PC-9 (cell line): ENCODE results near the gene ARCN1. TPM values are rescaled to one million over a fixed set of nuclear protein-coding genes. Genes with fewer than 3 reads are reported as not detected.
"Not testable (repeated sequence)": the region's sequence is repeated elsewhere in the genome, so short reads cannot be mapped to it uniquely, and the experiment has no call there.

Experiments used
- BruUV-seq: library from RNA; stranded (reverse); fragments of 400-500 nt; replicated peaks from 2 replicates; lab custom pipeline; 2021; lab: Mats Ljungman, UMichigan
- CTCF ChIA-PET: fragments of 300-600 bp; sonication (Branson Sonifier 250); formaldehyde crosslinking; loops from one replicate; lab custom pipeline; 2022; ENCODE audit warnings: antibody characterized with exemption; lab: Charles Lee
- POLR2A ChIA-PET: fragments of 300-600 bp; sonication (Branson Sonifier 250); formaldehyde crosslinking; loops from one replicate; lab custom pipeline; 2022; ENCODE audit warnings: antibody characterized with exemption; ENCODE audit not compliant: unreplicated experiment; lab: Charles Lee
- DNase-seq, 2 experiments: peaks; one replicate each; pipeline versions ENCODE4 v3.0.0 to v3.0.0-alpha.2; 2015 to 2022; ENCODE audit warnings: mixed read lengths in 1 of 2
- H2AFZ ChIP-seq: fragments of 200-600 bp; sonication (generic); 2 replicates; pipeline ENCODE4 v1.8.1; 2017; ENCODE audit warnings: antibody characterized with exemption
- H3F3A ChIP-seq: fragments of 200-600 bp; sonication (generic); 2 replicates; pipeline ENCODE4 v1.8.1; 2017; ENCODE audit warnings: antibody characterized with exemption, mild to moderate bottlenecking, low read depth; ENCODE audit not compliant: insufficient read depth
- H3K27ac ChIP-seq: fragments of 200-600 bp; sonication (generic); 2 replicates; pipeline ENCODE4 v1.6.1; 2016; ENCODE audit warnings: mixed run types
- H3K27me3 ChIP-seq: fragments of 200-600 bp; sonication (generic); 2 replicates; pipeline ENCODE4 v1.6.1; 2016; ENCODE audit warnings: low read depth, mixed run types; ENCODE audit not compliant: insufficient read depth
- H3K36me3 ChIP-seq: fragments of 200-600 bp; sonication (generic); 2 replicates; pipeline ENCODE4 v1.6.1; 2016; ENCODE audit warnings: low read depth, mixed run types
- H3K4me1 ChIP-seq: fragments of 200-600 bp; sonication (generic); replicated peaks from 2 replicates; pipeline ENCODE4 v1.6.1; 2016; ENCODE audit warnings: mixed run types; ENCODE audit not compliant: insufficient read depth
- H3K4me2 ChIP-seq: fragments of 200-600 bp; sonication (generic); 2 replicates; pipeline ENCODE4 v1.6.1; 2017; ENCODE audit warnings: mixed run types
- H3K4me3 ChIP-seq: fragments of 200-600 bp; sonication (generic); 2 replicates; pipeline ENCODE4 v1.6.1; 2016; ENCODE audit warnings: mixed run types
- H3K79me2 ChIP-seq: fragments of 200-600 bp; sonication (generic); 2 replicates; pipeline ENCODE4 v1.6.1; 2017; ENCODE audit warnings: low read depth, mixed run types
- H3K9me2 ChIP-seq: fragments of 200-600 bp; sonication (generic); 2 replicates; pipeline ENCODE4 v1.8.1; 2017; ENCODE audit warnings: mild to moderate bottlenecking; ENCODE audit not compliant: insufficient read depth
- H3K9me3 ChIP-seq: fragments of 200-600 bp; sonication (generic); 2 replicates; pipeline ENCODE4 v1.8.1; 2016; ENCODE audit warnings: low read depth; ENCODE audit not compliant: insufficient read depth
- H4K20me1 ChIP-seq: fragments of 200-600 bp; sonication (generic); 2 replicates; pipeline ENCODE4 v1.8.1; 2017; ENCODE audit not compliant: insufficient read depth
- EZH2 ChIP-seq: fragments of 200-600 bp; sonication (generic); IDR thresholded peaks from 2 replicates; pipeline ENCODE4 v1.8.0; 2017; ENCODE audit warnings: antibody characterized with exemption, low read depth
- intact Hi-C: fragments of 100-400 bp; cut with micrococcal nuclease; formaldehyde crosslinking; loops from one replicate; pipeline ENCODE4 v1.10.0; 2022; ENCODE audit not compliant: unreplicated experiment
- total RNA-seq: library from RNA; stranded (reverse); gene quantifications from 2 replicates; pipeline ENCODE4 v1.2.3, GENCODE V29; 2021
- TF ChIP-seq, protein P1 (sequence below): fragments of 200-600 bp; sonication (generic); conservative IDR thresholded peaks from 2 replicates; pipeline ENCODE4 v1.6.1; 2017; ENCODE audit warnings: mixed run types, antibody characterized with exemption, mild to moderate bottlenecking, moderate library complexity

The ARCN1 gene
- total RNA-seq, 1 experiment from 2014 or later: 105 TPM

DNA sequence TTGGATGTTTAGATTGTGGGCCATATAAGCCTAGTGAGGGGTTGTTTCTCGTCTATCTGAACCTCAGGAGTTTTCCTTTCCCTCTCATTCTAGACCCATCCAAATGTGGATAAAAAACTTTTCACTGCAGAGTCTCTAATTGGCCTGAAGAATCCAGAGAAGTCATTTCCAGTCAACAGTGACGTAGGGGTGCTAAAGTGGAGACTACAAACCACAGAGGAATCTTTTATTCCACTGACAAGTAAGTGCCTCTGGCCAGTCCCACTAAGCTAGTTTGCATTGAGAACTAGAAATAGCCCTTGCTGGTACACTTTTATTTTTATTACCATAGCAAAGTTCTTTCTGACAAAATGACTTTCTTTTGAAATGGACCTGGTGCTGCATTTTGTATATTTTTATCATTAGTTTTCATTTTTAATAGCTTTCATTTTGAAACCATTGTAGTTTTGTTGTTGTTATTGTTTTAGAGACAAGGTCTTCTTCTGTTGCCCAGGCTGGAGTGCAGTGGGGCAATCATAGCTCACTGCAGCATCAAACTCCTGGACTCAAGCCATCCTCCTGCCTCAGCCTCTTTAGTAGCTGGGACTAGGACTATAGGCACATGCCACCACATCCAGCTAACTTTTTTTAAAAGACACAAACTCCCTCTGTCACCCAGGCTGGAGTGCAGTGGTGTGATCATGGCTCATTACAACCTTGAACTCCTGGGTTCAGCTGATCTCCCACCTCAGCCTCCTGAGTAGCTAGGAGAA, 20.6 kb downstream of the ARCN1 start:
- peaks cover 61% of the 10 kb centered on the region for H3K36me3 ChIP-seq
- H3K9me2 ChIP-seq: no peaks in the 10 kb centered on the region
- no peaks in the 10 kb centered on the region for H3K9me3 ChIP-seq
- ChIA-PET CTCF (interaction anchor here (0.7 kb wide), 1 partner anchor 226 kb away, joined by 6 read pairs; no protein-coding TSS in a partner anchor), POLR2A (no interaction called here)
- intact Hi-C loops: loop anchor here (10.0 kb wide), 1 partner anchor 362 kb away; the partner anchor contains the start of gene UPK2
- H4K20me1 ChIP-seq: peaks cover 39% of the 10 kb centered on the region
- no peak for DNase-seq
- no peak overlapping the region for H3K4me2 ChIP-seq
- H3K27me3 ChIP-seq: no peaks in the 10 kb centered on the region
- no peaks in the 10 kb centered on the region for H3K4me1 ChIP-seq
- no TSS peak for BruUV-seq
- peaks cover 29% of the 10 kb centered on the region; the same call in 1 of the 2 replicates for H3F3A ChIP-seq
- H3K27ac ChIP-seq: no peak overlapping the region
- no peak overlapping the region for H3K4me3 ChIP-seq
- TF ChIP-seq, protein P1, sequence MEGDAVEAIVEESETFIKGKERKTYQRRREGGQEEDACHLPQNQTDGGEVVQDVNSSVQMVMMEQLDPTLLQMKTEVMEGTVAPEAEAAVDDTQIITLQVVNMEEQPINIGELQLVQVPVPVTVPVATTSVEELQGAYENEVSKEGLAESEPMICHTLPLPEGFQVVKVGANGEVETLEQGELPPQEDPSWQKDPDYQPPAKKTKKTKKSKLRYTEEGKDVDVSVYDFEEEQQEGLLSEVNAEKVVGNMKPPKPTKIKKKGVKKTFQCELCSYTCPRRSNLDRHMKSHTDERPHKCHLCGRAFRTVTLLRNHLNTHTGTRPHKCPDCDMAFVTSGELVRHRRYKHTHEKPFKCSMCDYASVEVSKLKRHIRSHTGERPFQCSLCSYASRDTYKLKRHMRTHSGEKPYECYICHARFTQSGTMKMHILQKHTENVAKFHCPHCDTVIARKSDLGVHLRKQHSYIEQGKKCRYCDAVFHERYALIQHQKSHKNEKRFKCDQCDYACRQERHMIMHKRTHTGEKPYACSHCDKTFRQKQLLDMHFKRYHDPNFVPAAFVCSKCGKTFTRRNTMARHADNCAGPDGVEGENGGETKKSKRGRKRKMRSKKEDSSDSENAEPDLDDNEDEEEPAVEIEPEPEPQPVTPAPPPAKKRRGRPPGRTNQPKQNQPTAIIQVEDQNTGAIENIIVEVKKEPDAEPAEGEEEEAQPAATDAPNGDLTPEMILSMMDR: no peak
- TF ChIP-seq EZH2: no peak
- H2AFZ ChIP-seq: no peak overlapping the region
- H3K79me2 ChIP-seq: no peaks in the 10 kb centered on the region

DNA sequence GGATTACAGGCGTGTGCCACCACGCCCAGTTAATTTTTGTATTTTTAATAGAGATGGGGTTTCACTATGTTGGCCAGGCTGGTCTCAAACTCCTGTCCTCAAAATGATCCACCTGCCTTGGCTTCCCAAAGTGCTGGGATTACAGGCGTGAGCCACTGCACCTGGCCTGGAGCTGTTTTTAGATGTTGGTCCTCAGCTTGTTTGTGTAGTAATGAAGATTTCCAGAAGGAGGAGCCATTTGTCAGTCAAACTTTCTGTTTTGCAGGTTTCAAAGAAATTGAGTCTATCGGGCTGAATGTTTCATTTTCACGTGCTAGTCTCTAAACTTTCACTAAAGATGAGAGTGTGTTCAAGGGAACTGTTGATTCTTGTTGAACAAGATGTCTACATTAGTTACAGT, 22.8 kb downstream of the ARCN1 start:
- intact Hi-C loops: loop anchor here (2.0 to 10.0 kb wide), 2 partner anchors 64 to 360 kb away; partner anchors contain the start of gene UPK2
- H3K9me3 ChIP-seq, H3K27ac ChIP-seq, H3K79me2 ChIP-seq, H3K4me2 ChIP-seq, H3K4me3 ChIP-seq, H3K27me3 ChIP-seq, POLR2A ChIA-PET, H2AFZ ChIP-seq, DNase-seq, H3K9me2 ChIP-seq, H3K4me1 ChIP-seq, BruUV-seq: not testable (repeated sequence)
- peaks cover 25% of the 10 kb centered on the region for H4K20me1 ChIP-seq
- TF ChIP-seq, protein P1: peak; percentile 73
- CTCF ChIA-PET: interaction anchor here (1.2 kb wide), 1 partner anchor 45 kb away, joined by 3 read pairs; no protein-coding TSS in a partner anchor
- H3F3A ChIP-seq: peaks cover 37% of the 10 kb centered on the region
- peaks cover 53% of the 10 kb centered on the region for H3K36me3 ChIP-seq

DNA sequence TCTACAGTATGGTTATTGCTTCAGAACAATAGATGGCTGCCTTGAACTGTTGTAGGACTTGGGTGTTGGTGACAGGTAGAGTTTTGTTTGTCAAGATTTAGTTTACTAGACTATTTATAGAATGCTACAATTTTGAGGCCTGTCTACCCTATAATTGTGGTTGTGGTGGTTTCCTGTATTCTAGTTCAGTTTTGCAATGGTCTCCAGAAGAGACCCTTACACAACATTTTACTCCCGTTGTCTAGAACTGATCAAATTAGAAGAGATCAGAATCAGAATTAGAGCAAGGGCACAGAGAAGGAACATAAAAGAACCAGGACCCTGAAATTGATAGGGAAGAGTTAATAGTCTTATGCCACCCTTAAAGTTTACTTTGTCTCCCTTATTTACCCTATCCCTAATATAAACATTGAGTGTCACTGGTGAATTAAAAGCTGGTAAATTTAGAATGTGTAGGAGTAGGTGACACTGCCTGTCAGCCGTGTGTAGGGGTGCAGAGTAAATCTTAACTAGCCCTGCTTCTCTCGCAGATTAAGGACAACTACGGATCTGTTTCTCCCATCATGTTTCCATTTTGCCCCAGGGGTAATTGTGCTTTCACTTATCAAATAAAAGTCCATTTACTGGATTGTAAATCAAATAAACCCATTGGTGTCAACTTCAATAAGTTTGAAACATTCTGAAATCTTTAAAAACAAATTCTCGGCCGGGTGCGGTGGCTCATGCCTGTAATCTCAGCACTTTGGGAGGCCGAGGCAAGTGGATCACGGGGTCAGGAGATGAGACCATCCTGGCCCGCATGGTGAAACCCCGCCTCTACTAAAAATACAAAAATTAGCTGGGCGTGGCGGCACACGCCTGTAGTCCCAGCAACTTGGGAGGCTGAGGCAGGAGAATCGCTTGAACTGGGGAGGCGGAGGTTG, 24.3 kb downstream of the ARCN1 start:
- no peaks in the 10 kb centered on the region for H3K9me2 ChIP-seq
- H3K4me3 ChIP-seq: no peak overlapping the region
- no peaks in the 10 kb centered on the region for H3K27me3 ChIP-seq
- intact Hi-C loops: loop anchor here (10.0 kb wide), 1 partner anchor 358 kb away; the partner anchor contains the start of gene UPK2
- H3K27ac ChIP-seq: no peak overlapping the region
- peaks cover 36% of the 10 kb centered on the region for H3F3A ChIP-seq
- no peak for DNase-seq
- TF ChIP-seq, protein P1: no peak
- TF ChIP-seq EZH2: no peak
- no peaks in the 10 kb centered on the region for H3K9me3 ChIP-seq
- H2AFZ ChIP-seq: no peak overlapping the region
- no peaks in the 10 kb centered on the region for H3K79me2 ChIP-seq
- no peak overlapping the region for H3K4me2 ChIP-seq
- H4K20me1 ChIP-seq: peaks cover 18% of the 10 kb centered on the region
- BruUV-seq: no TSS peak
- peaks cover 50% of the 10 kb centered on the region for H3K36me3 ChIP-seq
- ChIA-PET CTCF (no interaction called here), POLR2A (no interaction called here)
- H3K4me1 ChIP-seq: no peaks in the 10 kb centered on the region
